ENCODE results near the gene NLRP9.

The NLRP9 gene

GRCh38 chr19:55674841-55675660 lies 63.2 kb downstream of the NLRP9 start, which contains the start of gene EPN1:
Gene EPN1 (plus strand): TSS chr19:55675226. CDS start chr19:55678628, 3,402 bp downstream.
- DNase-seq (ENCODE audit: low read depth in 2 of 2, low spot score in 1 of 2), result peak; percentile 96

- no peak for DNase-seq (ENCODE audit: low read depth in 2 of 2, low spot score in 1 of 2)
Observed at GRCh38 chr19:55674459-55674840, 63.8 kb downstream of the NLRP9 start.

GRCh38 chr19:55673889-55674288 lies 64.3 kb downstream of the NLRP9 start:
- no peak for DNase-seq (ENCODE audit: low read depth in 2 of 2, low spot score in 1 of 2)

- no peak for DNase-seq (ENCODE audit: low read depth in 2 of 2, low spot score in 1 of 2)
Observed at GRCh38 chr19:55673465-55673864, 64.7 kb downstream of the NLRP9 start.

GRCh38 chr19:55672418-55672817 lies 65.8 kb downstream of the NLRP9 start:
- no peak for DNase-seq (ENCODE audit: low read depth in 2 of 2, low spot score in 1 of 2)

- DNase-seq (ENCODE audit: low read depth in 2 of 2, low spot score in 1 of 2), result no peak
Observed at GRCh38 chr19:55671054-55671378, 67.2 kb downstream of the NLRP9 start.

GRCh38 chr19:55670280-55671053 lies 67.7 kb downstream of the NLRP9 start:
- DNase-seq (ENCODE audit: low read depth in 2 of 2, low spot score in 1 of 2), result no peak

- DNase-seq (ENCODE audit: low read depth in 2 of 2, low spot score in 1 of 2), result no peak
Observed at GRCh38 chr19:55669418-55670279, 68.6 kb downstream of the NLRP9 start.

- no peak for DNase-seq (ENCODE audit: low read depth in 2 of 2, low spot score in 1 of 2)
Observed at GRCh38 chr19:55668603-55669348, 69.4 kb downstream of the NLRP9 start.

GRCh38 chr19:55667958-55668357 lies 70.2 kb downstream of the NLRP9 start:
- no peak for DNase-seq (ENCODE audit: low read depth in 2 of 2, low spot score in 1 of 2)

GRCh38 chr19:55667511-55667910 lies 70.7 kb downstream of the NLRP9 start:
- no peak for DNase-seq (ENCODE audit: low read depth in 2 of 2, low spot score in 1 of 2)

- DNase-seq (ENCODE audit: low read depth in 2 of 2, low spot score in 1 of 2), result no peak
Observed at GRCh38 chr19:55667006-55667381, 71.2 kb downstream of the NLRP9 start.

GRCh38 chr19:55666343-55667005 lies 71.7 kb downstream of the NLRP9 start:
- no peak for DNase-seq (ENCODE audit: low read depth in 2 of 2, low spot score in 1 of 2)

GRCh38 chr19:55663846-55664536 lies 74.2 kb downstream of the NLRP9 start:
- no peak for DNase-seq (ENCODE audit: low read depth in 2 of 2, low spot score in 1 of 2)

- no peak for DNase-seq (ENCODE audit: low read depth in 2 of 2, low spot score in 1 of 2)
Observed at GRCh38 chr19:55661826-55662225, 76.4 kb downstream of the NLRP9 start.

- no peak for DNase-seq (ENCODE audit: low read depth in 2 of 2, low spot score in 1 of 2)
Observed at GRCh38 chr19:55660991-55661390, 77.2 kb downstream of the NLRP9 start.

GRCh38 chr19:55660404-55660803 lies 77.8 kb downstream of the NLRP9 start:
- DNase-seq (ENCODE audit: low read depth in 2 of 2, low spot score in 1 of 2), result no peak

- DNase-seq (ENCODE audit: low read depth in 2 of 2, low spot score in 1 of 2), result no peak
Observed at GRCh38 chr19:55659822-55660221, 78.4 kb downstream of the NLRP9 start.

- no peak for DNase-seq (ENCODE audit: low read depth in 2 of 2, low spot score in 1 of 2)
Observed at GRCh38 chr19:55658846-55659459, 79.2 kb downstream of the NLRP9 start.
